Neural progenitor cell (in vitro differentiated cells): ENCODE results near the gene ZNF148. TPM values are rescaled to one million over a fixed set of nuclear protein-coding genes. Genes with fewer than 3 reads are reported as not detected.
A peak's percentile ranks its signal among the peaks of the same experiment; 100 is the strongest.

Source experiments
- DNase-seq: peaks from one replicate; pipeline ENCODE4 v3.0.0-alpha.2; 2016; ENCODE audit warnings: low spot score
- H2AFZ ChIP-seq: fragments of 200-600 bp; sonication (generic); replicated peaks from 2 replicates; pipeline ENCODE4 v1.6.1; 2016; ENCODE audit warnings: antibody characterized with exemption
- H3F3A ChIP-seq: fragments of 200-600 bp; sonication (generic); 2 replicates; pipeline ENCODE4 v1.6.1; 2016; ENCODE audit warnings: antibody characterized with exemption, low read depth
- H3K27ac ChIP-seq: fragments of 200-600 bp; sonication (generic); 2 replicates; pipeline ENCODE4 v1.5.1; 2016; ENCODE audit warnings: mild to moderate bottlenecking
- H3K27me3 ChIP-seq: fragments of 200-600 bp; sonication (generic); 2 replicates; pipeline ENCODE4 v1.6.1; 2016; ENCODE audit warnings: mild to moderate bottlenecking, moderate library complexity
- H3K36me3 ChIP-seq: fragments of 200-600 bp; sonication (generic); 2 replicates; pipeline ENCODE4 v1.5.1; 2016
- H3K4me1 ChIP-seq: fragments of 200-600 bp; sonication (generic); 2 replicates; pipeline ENCODE4 v1.6.1; 2016; ENCODE audit warnings: mixed run types
- H3K4me2 ChIP-seq: fragments of 200-600 bp; sonication (generic); 2 replicates; pipeline ENCODE4 v1.6.1; 2016
- H3K4me3 ChIP-seq: fragments of 200-600 bp; sonication (generic); 2 replicates; pipeline ENCODE4 v1.5.1; 2016
- H3K79me2 ChIP-seq: fragments of 200-600 bp; sonication (generic); 2 replicates; pipeline ENCODE4 v1.6.1; 2016; ENCODE audit warnings: low read depth
- H3K9ac ChIP-seq: fragments of 200-600 bp; sonication (generic); 2 replicates; pipeline ENCODE4 v1.6.1; 2016
- H3K9me3 ChIP-seq: fragments of 200-600 bp; sonication (generic); 2 replicates; pipeline ENCODE4 v1.5.1; 2016; ENCODE audit warnings: low read depth
- H4K20me1 ChIP-seq: fragments of 200-600 bp; sonication (generic); 2 replicates; pipeline ENCODE4 v1.6.1; 2016; ENCODE audit warnings: low read depth
- H3K27ac Mint-ChIP-seq: 3 replicates; pipeline ENCODE4 v1.8.0; 2021; ENCODE audit warnings: mixed read lengths
- H3K27me3 Mint-ChIP-seq: 2 replicates; pipeline ENCODE4 v1.8.0; 2022; ENCODE audit warnings: low read depth, mild to moderate bottlenecking, inconsistent platforms, moderate library complexity, mixed read lengths; ENCODE audit not compliant: insufficient read depth
- H3K36me3 Mint-ChIP-seq: 3 replicates; pipeline ENCODE4 v1.8.0; 2021; ENCODE audit warnings: mixed read lengths
- H3K4me1 Mint-ChIP-seq: 3 replicates; pipeline ENCODE4 v1.8.0; 2021; ENCODE audit warnings: mixed read lengths
- H3K4me3 Mint-ChIP-seq: 3 replicates; pipeline ENCODE4 v1.8.0; 2021; ENCODE audit warnings: mild to moderate bottlenecking, moderate library complexity, mixed read lengths
- H3K9me3 Mint-ChIP-seq: 3 replicates; pipeline ENCODE4 v1.8.0; 2020; ENCODE audit warnings: mixed read lengths
- EZH2 ChIP-seq: fragments of 200-600 bp; sonication (generic); IDR thresholded peaks from 2 replicates; pipeline ENCODE4 v1.6.1; 2017; ENCODE audit warnings: antibody characterized with exemption, mild to moderate bottlenecking, moderate library complexity
- EZH2phosphoT487 ChIP-seq: fragments of 200-600 bp; sonication (generic); IDR thresholded peaks from 2 replicates; pipeline ENCODE4 v1.6.1; 2017; ENCODE audit warnings: antibody characterized with exemption
- total RNA-seq: library from RNA; depleted of rRNA; stranded (reverse); fragments of >200 nt; gene quantifications from 2 replicates; pipeline ENCODE4 v1.2.3, GENCODE V29; 2015; ENCODE audit warnings: low replicate concordance
- TF ChIP-seq, protein P1 (sequence below): fragments of 200-600 bp; sonication (generic); IDR thresholded peaks from 2 replicates; pipeline ENCODE4 v1.5.1; 2017; ENCODE audit warnings: antibody characterized with exemption, mild to moderate bottlenecking

ZNF148 gene
- total RNA-seq, 1 donor from 2014 or later: 37.1 TPM

DNA sequence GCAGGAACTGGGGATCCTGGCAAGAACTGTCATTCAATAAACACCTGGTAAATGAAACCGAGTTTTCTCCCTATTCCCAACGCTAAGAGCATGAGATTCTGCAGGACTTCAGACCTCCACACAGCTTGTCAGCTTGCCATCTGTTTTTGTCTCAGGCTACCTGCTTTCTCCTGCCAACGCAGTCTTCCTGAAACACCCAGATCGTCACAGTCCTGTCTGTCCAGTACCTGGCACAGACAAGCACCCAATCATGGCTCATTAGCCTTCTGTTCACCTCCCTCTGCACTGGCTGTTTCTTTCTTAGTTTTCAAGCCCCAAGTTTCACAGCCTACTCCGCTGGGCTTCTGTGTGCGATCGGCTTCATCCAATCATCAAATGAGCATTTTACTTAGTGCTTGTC, 167.6 kb downstream of the ZNF148 start:
- Mint-ChIP-seq H3K9me3 (peaks cover 6% of the 10 kb centered on the region), H3K4me1 (peaks cover 8% of the 10 kb centered on the region), H3K27me3 (peaks cover 12% of the 10 kb centered on the region), H3K4me3 (no peak overlapping the region), H3K27ac (peak overlapping the region; percentile 67), H3K36me3 (peaks cover 2% of the 10 kb centered on the region)
- no peaks in the 10 kb centered on the region for H4K20me1 ChIP-seq
- no peak for DNase-seq
- H3K9ac ChIP-seq: no peak overlapping the region
- no peaks in the 10 kb centered on the region for H3K36me3 ChIP-seq
- H3K9me3 ChIP-seq: no peaks in the 10 kb centered on the region
- H3F3A ChIP-seq: no peaks in the 10 kb centered on the region
- H2AFZ ChIP-seq: no peak overlapping the region
- no peaks in the 10 kb centered on the region for H3K79me2 ChIP-seq
- H3K27me3 ChIP-seq: peaks cover 3% of the 10 kb centered on the region
- H3K4me1 ChIP-seq: peaks cover 4% of the 10 kb centered on the region
- TF ChIP-seq, protein P1, sequence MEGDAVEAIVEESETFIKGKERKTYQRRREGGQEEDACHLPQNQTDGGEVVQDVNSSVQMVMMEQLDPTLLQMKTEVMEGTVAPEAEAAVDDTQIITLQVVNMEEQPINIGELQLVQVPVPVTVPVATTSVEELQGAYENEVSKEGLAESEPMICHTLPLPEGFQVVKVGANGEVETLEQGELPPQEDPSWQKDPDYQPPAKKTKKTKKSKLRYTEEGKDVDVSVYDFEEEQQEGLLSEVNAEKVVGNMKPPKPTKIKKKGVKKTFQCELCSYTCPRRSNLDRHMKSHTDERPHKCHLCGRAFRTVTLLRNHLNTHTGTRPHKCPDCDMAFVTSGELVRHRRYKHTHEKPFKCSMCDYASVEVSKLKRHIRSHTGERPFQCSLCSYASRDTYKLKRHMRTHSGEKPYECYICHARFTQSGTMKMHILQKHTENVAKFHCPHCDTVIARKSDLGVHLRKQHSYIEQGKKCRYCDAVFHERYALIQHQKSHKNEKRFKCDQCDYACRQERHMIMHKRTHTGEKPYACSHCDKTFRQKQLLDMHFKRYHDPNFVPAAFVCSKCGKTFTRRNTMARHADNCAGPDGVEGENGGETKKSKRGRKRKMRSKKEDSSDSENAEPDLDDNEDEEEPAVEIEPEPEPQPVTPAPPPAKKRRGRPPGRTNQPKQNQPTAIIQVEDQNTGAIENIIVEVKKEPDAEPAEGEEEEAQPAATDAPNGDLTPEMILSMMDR: no peak
- TF ChIP-seq EZH2phosphoT487 (no peak), EZH2 (no peak)
- H3K27ac ChIP-seq: no peak overlapping the region
- H3K4me3 ChIP-seq: no peak overlapping the region
- no peak overlapping the region for H3K4me2 ChIP-seq

DNA sequence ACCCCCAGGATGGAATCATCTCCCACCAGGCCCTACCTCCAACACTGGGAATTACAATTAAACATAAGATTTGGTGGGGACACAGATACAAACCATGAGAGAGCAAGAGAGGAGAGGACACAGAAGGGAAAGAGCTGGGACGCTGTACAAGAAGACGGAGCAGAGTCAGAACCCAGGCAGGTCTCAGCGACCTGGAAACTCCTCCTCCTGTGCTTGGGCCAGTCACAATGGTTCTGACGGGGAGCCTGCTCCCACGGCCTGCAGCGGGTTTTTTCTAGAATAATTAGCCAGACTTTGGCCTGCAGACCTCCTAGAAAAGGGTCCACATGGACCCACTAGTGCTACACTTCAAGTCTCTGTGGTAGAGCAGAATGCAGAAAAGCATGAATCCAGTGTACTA, 168.2 kb downstream of the ZNF148 start:
- no peak overlapping the region for H3K4me3 Mint-ChIP-seq
- Histone ChIP-seq H2AFZ (no peak overlapping the region), H3K9me3 (no peaks in the 10 kb centered on the region)

DNA sequence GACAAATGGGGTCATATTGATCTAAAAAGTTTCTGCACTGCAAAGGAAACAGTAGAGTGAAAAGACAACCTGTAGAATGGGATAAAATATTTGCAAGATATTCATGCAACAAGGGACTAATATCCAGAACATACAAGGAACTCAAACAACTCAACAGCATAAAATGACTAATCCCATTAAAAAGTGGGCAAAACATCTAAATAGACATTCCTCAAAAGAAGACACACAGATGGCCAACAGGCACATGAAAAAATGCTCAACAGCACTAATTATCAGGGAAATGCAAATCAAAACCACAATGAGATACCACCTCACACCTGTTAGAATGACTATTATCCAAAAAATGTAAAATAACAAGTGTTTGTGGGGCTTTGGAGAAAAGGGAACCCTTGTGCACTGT, 171.4 kb downstream of the ZNF148 start:
- H4K20me1 ChIP-seq: no peaks in the 10 kb centered on the region
- H3K9me3 ChIP-seq: no peaks in the 10 kb centered on the region
- no peak overlapping the region for H3K27ac Mint-ChIP-seq
- H3K9ac ChIP-seq: no peak overlapping the region
- no peaks in the 10 kb centered on the region for H3K4me1 ChIP-seq
- H3K36me3 ChIP-seq: no peaks in the 10 kb centered on the region
- DNase-seq: no peak
- H3K27me3 Mint-ChIP-seq: peaks cover 3% of the 10 kb centered on the region
- no peaks in the 10 kb centered on the region for H3K27me3 ChIP-seq
- H3K79me2 ChIP-seq: no peaks in the 10 kb centered on the region
- H3K36me3 Mint-ChIP-seq: peaks cover 4% of the 10 kb centered on the region
- H3K27ac ChIP-seq: no peak overlapping the region
- H3K9me3 Mint-ChIP-seq: peaks cover 11% of the 10 kb centered on the region
- H3K4me3 ChIP-seq: no peak overlapping the region
- no peak for TF ChIP-seq EZH2phosphoT487
- TF ChIP-seq EZH2: no peak
- TF ChIP-seq, protein P1: no peak
- no peak overlapping the region for H3K4me2 ChIP-seq
- no peaks in the 10 kb centered on the region for H3F3A ChIP-seq
- H3K4me1 Mint-ChIP-seq: peaks cover 3% of the 10 kb centered on the region
- no peak overlapping the region for H3K4me3 Mint-ChIP-seq
- no peak overlapping the region for H2AFZ ChIP-seq

More for the DNA sequence above, 168.2 kb downstream of the ZNF148 start:
- Histone ChIP-seq H4K20me1 (no peaks in the 10 kb centered on the region), H3K36me3 (no peaks in the 10 kb centered on the region), H3K4me3 (no peak overlapping the region), H3K4me1 (peaks cover 4% of the 10 kb centered on the region), H3K4me2 (no peak overlapping the region), H3F3A (no peaks in the 10 kb centered on the region), H3K79me2 (no peaks in the 10 kb centered on the region), H3K27ac (no peak overlapping the region), H3K27me3 (no peaks in the 10 kb centered on the region), H3K9ac (no peak overlapping the region)
- Mint-ChIP-seq H3K4me1 (peaks cover 8% of the 10 kb centered on the region), H3K27ac (no peak overlapping the region), H3K9me3 (peaks cover 11% of the 10 kb centered on the region), H3K36me3 (peaks cover 4% of the 10 kb centered on the region), H3K27me3 (peaks cover 13% of the 10 kb centered on the region)
- TF ChIP-seq EZH2phosphoT487: no peak
- DNase-seq: no peak

GRCh38 chr3:125202197-125202596, 172.9 kb downstream of the ZNF148 start:
- no peak for TF ChIP-seq EZH2phosphoT487
- TF ChIP-seq, protein P1: peak; percentile 50

More at GRCh38 chr3:125202197-125202596, 172.9 kb downstream of the ZNF148 start:
- Mint-ChIP-seq H3K36me3 (peaks cover 4% of the 10 kb centered on the region), H3K27ac (no peak overlapping the region), H3K27me3 (peaks cover 3% of the 10 kb centered on the region), H3K4me3 (no peak overlapping the region), H3K9me3 (peaks cover 11% of the 10 kb centered on the region), H3K4me1 (no peaks in the 10 kb centered on the region)
- no peak overlapping the region for H3K4me2 ChIP-seq
- no peaks in the 10 kb centered on the region for H3K27me3 ChIP-seq
- H3K4me3 ChIP-seq: no peak overlapping the region
- peak; percentile 29 for DNase-seq
- H3K36me3 ChIP-seq: no peaks in the 10 kb centered on the region
- H3F3A ChIP-seq: no peaks in the 10 kb centered on the region
- H3K4me1 ChIP-seq: no peaks in the 10 kb centered on the region
- H3K9me3 ChIP-seq: no peaks in the 10 kb centered on the region
- no peak overlapping the region for H2AFZ ChIP-seq
- H4K20me1 ChIP-seq: no peaks in the 10 kb centered on the region
- no peak overlapping the region for H3K27ac ChIP-seq
- no peak overlapping the region for H3K9ac ChIP-seq
- no peaks in the 10 kb centered on the region for H3K79me2 ChIP-seq
